HUES48 (cell line): ENCODE results near the gene KIRREL1.

Source experiments
- H3K27ac ChIP-seq: one replicate; pipeline ENCODE4 v1.7.0; 2013; ENCODE audit warnings: low read depth, low read length, inconsistent platforms
- H3K27me3 ChIP-seq: 2 replicates; pipeline ENCODE4 v1.6.1; 2013; ENCODE audit warnings: mild to moderate bottlenecking, low read length; ENCODE audit not compliant: control insufficient read depth, insufficient read depth
- H3K36me3 ChIP-seq: 2 replicates; pipeline ENCODE4 v1.6.1; 2013; ENCODE audit warnings: low read length; ENCODE audit not compliant: control insufficient read depth, insufficient read depth
- H3K4me1 ChIP-seq: 2 replicates; pipeline ENCODE4 v1.6.1; 2013; ENCODE audit warnings: mild to moderate bottlenecking, low read length; ENCODE audit not compliant: control insufficient read depth, insufficient read depth
- H3K4me3 ChIP-seq: 2 replicates; pipeline ENCODE4 v1.5.1; 2013; ENCODE audit warnings: mild to moderate bottlenecking, low read depth, low read length
- H3K9ac ChIP-seq: 2 replicates; pipeline ENCODE4 v1.6.1; 2013; ENCODE audit warnings: mild to moderate bottlenecking, low read depth, low read length, moderate library complexity
- H3K9me3 ChIP-seq: 2 replicates; pipeline ENCODE4 v1.6.1; 2013; ENCODE audit warnings: low read length; ENCODE audit not compliant: control insufficient read depth, insufficient read depth

Gene KIRREL1

DNA sequence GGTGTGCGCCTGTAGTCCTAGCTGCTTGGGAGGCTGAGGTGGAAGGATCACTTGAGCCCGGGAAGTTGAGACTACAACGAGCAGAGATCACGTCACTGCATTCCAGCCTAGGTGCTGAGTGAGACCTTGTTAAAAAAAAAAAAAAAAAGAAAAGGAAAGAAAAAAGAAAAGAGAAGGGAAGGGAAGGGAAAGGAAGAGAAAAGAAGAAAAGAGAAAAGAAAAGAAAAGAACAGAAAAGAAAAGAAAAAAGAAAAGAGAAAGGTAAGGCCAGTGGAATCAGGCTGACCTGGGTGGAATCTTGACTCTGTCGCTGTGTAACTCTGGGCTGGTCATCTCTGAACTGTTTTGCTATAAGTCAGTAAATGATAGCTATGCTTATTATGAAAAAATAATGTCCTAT is 33.7 kb upstream of the KIRREL1 start:
- Histone ChIP-seq H3K27ac (no peak overlapping the region), H3K36me3 (no peaks in the 10 kb centered on the region), H3K4me1 (0 out of 2 replicates have a peak, but pooled peaks cover 3% of the 10 kb centered on the region), H3K4me3 (no peak overlapping the region), H3K9ac (no peak overlapping the region), H3K9me3 (no peaks in the 10 kb centered on the region), H3K27me3 (peaks cover 4% of the 10 kb centered on the region; the same call in 1 of the 2 replicates)

DNA sequence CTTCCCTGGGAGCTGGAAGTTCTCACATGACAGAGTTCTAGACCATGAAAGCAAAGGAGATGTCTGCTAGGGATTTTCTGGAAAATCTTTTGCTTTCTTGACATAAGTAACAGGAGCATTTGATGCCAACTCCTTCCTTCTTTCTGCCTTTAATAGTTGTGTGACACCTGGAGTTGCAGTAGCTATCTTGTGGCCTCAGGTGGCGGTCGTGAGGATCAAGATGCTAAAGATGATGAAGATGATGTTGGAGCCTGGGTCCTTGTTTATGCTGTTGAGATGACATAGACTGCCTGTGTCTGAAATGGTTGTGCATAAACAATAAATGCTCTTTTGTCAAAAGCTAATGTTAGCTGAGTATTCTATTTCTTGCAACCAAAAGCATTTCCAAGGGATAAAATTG is 32.7 kb upstream of the KIRREL1 start:
- Histone ChIP-seq H3K4me3 (no peak overlapping the region), H3K4me1 (peaks cover 8% of the 10 kb centered on the region), H3K9me3 (no peaks in the 10 kb centered on the region), H3K27me3 (peaks cover 4% of the 10 kb centered on the region; the same call in 1 of the 2 replicates), H3K9ac (no peak overlapping the region), H3K27ac (no peak overlapping the region), H3K36me3 (no peaks in the 10 kb centered on the region)

DNA sequence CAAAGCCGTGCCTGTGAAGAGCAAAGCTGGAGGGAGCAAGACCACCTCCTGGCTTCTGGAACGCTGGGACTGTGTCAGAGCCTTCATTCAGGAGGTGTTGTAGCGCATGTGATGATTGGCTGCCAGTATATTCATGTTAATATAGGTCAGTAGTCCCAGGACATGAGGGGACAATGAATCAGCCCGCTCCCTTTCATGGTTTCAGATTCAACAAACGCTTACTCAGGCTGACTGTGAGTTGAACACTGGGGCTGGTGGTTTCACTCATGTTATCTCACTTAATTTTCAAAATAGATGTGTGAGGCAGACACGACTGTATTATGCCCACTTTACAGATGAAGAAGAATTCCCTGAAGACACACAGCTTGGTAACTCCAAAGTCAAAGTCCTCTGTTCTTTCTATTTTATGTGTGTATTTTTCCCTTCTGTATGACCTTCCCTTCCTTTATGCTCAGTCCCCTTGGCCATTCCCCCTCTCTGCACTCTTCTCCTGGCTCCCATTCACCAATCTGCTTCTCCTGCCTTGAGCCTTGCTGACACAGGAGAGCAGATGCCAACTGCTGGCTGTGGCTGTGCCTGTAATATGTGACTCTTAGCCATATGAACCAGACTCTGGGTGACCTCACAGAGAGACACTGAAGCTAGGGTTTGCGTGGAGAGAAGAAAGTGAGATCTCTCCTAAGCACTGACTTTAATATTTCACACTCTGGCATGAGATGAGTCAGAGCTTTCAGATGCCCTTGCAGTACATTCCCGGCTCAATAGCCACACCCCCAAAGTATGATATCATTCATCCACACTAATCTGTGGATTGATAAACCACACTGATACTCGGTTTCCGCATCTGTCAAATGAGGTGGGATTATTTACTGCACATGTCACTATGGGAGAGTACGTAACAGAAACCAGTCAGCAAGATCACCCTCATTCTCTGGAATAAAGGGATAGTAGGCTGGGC is 31.4 kb upstream of the KIRREL1 start:
- peaks cover 4% of the 10 kb centered on the region; the same call in 1 of the 2 replicates for H3K27me3 ChIP-seq
- H3K9ac ChIP-seq, result no peak overlapping the region
- H3K4me3 ChIP-seq, result no peak overlapping the region
- peaks cover 14% of the 10 kb centered on the region for H3K4me1 ChIP-seq
- no peaks in the 10 kb centered on the region for H3K36me3 ChIP-seq
- no peak overlapping the region for H3K27ac ChIP-seq
- no peaks in the 10 kb centered on the region for H3K9me3 ChIP-seq

DNA sequence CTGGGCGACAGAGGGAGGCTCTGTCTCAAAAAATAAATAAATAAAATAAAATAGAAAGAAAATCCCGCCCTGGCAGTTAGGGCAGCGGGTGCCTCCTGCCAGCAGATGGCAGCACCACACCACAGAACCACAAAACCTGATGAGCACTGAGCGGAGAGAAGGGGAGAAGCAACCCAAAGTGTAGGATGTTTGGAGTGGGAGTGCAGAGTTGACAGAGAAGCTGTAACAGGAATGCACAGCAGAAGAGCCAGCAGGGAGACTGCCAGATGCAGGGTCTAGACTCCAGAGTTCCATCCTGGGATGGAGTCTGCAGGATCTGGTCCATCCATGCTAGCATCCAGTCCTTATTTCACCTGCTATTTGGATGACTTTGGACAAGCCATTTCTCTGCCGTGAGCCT is 29.7 kb upstream of the KIRREL1 start:
- Histone ChIP-seq H3K36me3 (no peaks in the 10 kb centered on the region), H3K4me3 (no peak overlapping the region), H3K9ac (no peak overlapping the region), H3K4me1 (peaks cover 14% of the 10 kb centered on the region), H3K27ac (no peak overlapping the region), H3K27me3 (no peaks in the 10 kb centered on the region; the same call in 1 of the 2 replicates), H3K9me3 (no peaks in the 10 kb centered on the region)

DNA sequence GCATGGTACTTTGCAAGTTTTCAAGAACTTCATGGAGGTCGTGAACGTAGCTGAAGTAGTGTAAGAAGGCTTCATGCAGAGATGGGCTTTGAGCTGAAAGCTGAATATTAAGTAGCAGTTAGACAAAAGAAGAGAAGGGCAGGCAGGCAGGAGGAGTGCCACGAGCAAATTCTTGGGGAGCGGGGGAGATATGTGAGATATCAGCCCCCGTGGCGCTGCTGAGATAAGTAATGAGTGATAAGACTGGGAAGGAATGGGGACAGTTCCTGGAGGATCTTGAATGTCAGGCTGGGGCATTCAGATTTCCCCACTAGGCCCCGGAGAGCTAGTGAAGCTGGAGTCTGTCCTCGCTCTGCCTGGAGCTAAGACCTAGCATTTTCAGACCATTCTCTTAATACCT is 27.9 kb upstream of the KIRREL1 start:
- Histone ChIP-seq H3K4me1 (peaks cover 14% of the 10 kb centered on the region), H3K27ac (no peak overlapping the region), H3K9me3 (peaks cover 2% of the 10 kb centered on the region), H3K4me3 (no peak overlapping the region), H3K9ac (no peak overlapping the region), H3K27me3 (no peaks in the 10 kb centered on the region), H3K36me3 (no peaks in the 10 kb centered on the region)

DNA sequence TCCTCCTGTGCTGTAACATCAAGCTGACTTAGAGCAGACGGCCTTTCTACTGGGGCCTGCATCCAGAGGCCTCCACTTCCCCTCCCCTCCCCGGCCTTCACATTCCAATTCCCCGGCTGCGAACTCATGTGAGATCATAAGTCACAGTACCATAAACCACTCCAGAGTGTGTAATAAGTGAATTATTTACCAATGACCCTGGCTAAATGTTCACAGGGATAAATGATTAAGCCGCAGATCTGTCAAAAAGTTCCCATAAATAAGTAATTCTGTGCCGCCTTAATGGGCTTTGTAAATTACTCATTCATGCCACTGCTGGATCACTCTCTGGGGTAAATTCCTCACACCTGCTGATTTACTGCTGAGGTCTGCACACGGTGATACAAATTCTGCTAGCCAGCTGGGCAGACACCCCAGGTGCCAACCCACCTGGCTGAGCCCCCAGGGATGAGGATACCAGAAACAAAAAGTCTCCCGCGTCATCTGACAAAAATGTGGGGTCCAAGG is 27.4 kb upstream of the KIRREL1 start:
- no peak overlapping the region for H3K27ac ChIP-seq
- no peaks in the 10 kb centered on the region for H3K27me3 ChIP-seq
- H3K9ac ChIP-seq, result no peak overlapping the region
- H3K9me3 ChIP-seq, result peaks cover 7% of the 10 kb centered on the region
- no peak overlapping the region for H3K4me3 ChIP-seq
- peaks cover 14% of the 10 kb centered on the region for H3K4me1 ChIP-seq
- no peaks in the 10 kb centered on the region for H3K36me3 ChIP-seq

DNA sequence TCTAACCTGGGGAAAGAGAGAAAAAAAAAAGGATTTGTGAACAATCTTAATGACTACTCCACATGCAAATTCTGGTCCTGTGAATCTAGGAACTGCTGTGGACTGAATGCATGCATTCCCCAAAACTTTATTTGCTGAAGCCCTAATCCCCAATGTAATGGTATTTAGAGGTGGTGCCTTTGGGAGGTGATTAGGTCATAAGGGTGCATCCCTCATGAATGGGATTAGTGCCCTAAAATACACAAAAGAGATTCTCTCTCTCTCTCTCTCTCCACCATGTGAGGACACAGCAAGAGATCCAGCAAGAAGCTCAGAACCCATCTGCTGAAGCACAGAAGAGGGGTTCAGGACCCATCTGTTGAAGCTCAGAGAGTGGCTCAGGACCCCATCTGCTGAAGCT is 26.2 kb upstream of the KIRREL1 start:
- Histone ChIP-seq H3K27ac (no peak overlapping the region), H3K4me1 (peaks cover 11% of the 10 kb centered on the region), H3K27me3 (no peaks in the 10 kb centered on the region)

DNA sequence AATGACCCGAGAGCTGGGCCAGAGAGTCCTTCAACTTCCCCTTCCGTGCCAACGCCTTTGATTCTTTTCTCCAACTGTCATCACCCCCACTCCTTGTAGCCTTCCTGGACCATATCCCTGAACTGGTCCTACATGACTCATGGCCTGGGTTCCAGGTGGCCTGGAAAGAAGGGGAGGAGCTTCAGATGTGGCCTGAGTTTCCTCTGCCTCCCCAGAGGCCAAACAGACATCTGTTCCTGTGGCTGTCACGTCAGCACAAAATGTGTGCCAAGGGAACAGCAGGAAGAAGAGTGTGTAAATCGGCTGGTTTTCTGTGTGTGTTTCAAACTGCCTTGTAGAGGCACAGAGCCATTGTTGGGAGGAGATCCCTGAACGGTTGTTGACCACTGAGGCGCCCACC is 24.9 kb upstream of the KIRREL1 start:
- H3K36me3 ChIP-seq, result no peaks in the 10 kb centered on the region
- H3K27ac ChIP-seq, result no peak overlapping the region
- peaks cover 11% of the 10 kb centered on the region for H3K4me1 ChIP-seq
- H3K27me3 ChIP-seq, result no peaks in the 10 kb centered on the region
- H3K9ac ChIP-seq, result no peak overlapping the region
- H3K9me3 ChIP-seq, result peaks cover 20% of the 10 kb centered on the region
- no peak overlapping the region for H3K4me3 ChIP-seq

More for the DNA sequence above, 26.2 kb upstream of the KIRREL1 start:
- Histone ChIP-seq H3K9me3 (peaks cover 18% of the 10 kb centered on the region), H3K36me3 (no peaks in the 10 kb centered on the region), H3K9ac (no peak overlapping the region), H3K4me3 (no peak overlapping the region)

DNA sequence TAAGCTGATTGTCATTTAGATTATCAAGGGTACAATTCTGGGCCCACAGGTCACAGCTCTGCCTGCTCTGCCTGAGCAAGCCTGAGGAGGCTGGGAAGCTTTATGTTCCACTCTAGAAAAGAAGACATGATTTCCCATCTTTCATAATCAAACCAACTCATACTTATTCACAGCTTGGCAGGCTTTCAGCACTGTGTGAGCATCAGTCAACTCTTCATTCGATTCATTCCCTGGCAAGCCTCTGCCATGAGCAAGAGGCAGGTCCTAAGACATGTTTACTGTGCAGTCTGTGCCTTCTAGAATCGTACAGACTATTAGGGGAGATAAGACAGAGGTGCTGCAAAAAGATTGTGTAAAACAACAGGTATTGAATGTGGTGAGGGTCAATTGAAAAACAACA is 24.5 kb upstream of the KIRREL1 start:
- Histone ChIP-seq H3K9ac (no peak overlapping the region), H3K4me1 (peaks cover 11% of the 10 kb centered on the region), H3K4me3 (no peak overlapping the region), H3K27me3 (no peaks in the 10 kb centered on the region), H3K27ac (no peak overlapping the region), H3K36me3 (no peaks in the 10 kb centered on the region), H3K9me3 (peaks cover 20% of the 10 kb centered on the region)

DNA sequence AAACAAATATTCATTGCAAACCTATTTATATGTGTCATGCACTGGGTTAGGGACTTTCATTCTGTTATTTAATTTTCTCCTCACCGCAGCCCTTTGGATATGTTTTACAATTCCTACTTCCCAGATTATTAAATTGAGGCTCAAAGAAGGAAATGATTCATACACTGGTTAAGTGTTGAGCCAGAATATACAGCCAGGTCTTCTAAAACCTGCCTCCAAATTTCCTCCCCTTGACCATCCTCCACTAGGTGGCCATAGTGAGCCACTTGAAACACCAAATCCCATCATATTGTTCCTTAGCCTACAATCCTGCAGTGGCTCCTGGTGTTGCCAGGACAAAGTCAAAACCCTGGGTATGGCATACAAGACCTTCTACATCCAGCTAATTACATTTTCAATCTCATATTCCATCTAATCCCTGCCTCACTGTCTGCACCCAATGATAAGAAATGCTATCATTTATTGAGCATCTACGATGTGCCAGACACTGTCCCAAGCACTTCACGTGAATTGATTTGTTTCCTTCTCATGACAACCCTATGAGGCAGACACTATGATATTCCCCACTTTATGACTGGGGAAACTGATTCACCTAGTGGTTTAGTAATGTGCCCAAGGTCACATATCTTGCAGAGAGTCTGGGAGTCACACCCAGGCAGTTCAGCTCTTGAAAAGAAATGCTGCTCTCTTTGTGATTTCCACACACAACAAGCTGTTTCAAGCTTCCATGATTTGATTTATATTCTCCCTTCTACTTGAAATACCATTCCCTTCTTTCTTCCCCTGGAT is 23.6 kb upstream of the KIRREL1 start:
- H3K4me1 ChIP-seq, result peaks cover 11% of the 10 kb centered on the region
- H3K27ac ChIP-seq, result no peak overlapping the region

DNA sequence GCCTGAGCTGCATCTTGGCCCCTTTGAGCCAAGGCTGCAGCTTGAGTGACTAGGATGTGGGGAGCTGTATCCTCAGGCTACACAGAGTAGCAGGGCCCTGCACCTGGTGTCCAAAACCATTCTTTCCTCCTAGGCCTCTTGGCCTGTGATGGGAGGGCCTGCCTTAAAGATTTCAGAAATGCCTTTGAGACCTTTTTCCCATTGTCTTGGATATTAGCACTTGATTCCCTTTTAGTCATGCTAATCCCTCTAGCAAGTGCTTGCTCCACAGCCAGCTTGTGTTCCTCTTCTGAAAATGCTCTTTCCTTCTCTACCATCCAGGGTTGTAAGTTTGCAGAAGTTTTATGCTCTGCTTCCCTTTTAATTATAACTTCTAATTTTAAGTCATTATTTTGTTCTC is 21.7 kb upstream of the KIRREL1 start:
- Histone ChIP-seq H3K27me3 (no peaks in the 10 kb centered on the region), H3K9ac (no peak overlapping the region), H3K4me3 (no peak overlapping the region), H3K27ac (no peak overlapping the region), H3K4me1 (peaks cover 8% of the 10 kb centered on the region), H3K9me3 (peaks cover 20% of the 10 kb centered on the region), H3K36me3 (no peaks in the 10 kb centered on the region)

More for the DNA sequence above, 23.6 kb upstream of the KIRREL1 start:
- Histone ChIP-seq H3K9me3 (peaks cover 20% of the 10 kb centered on the region), H3K9ac (no peak overlapping the region), H3K27me3 (no peaks in the 10 kb centered on the region), H3K36me3 (no peaks in the 10 kb centered on the region), H3K4me3 (no peak overlapping the region)
